NCI-H128 (cell line): ENCODE measurements around the gene AGBL3.

Experiments used
- DNase-seq: peaks from one replicate; lab custom pipeline; 2025; ENCODE audit not compliant: unreplicated experiment; lab: John Stamatoyannopoulos, UW

The AGBL3 gene

DNA sequence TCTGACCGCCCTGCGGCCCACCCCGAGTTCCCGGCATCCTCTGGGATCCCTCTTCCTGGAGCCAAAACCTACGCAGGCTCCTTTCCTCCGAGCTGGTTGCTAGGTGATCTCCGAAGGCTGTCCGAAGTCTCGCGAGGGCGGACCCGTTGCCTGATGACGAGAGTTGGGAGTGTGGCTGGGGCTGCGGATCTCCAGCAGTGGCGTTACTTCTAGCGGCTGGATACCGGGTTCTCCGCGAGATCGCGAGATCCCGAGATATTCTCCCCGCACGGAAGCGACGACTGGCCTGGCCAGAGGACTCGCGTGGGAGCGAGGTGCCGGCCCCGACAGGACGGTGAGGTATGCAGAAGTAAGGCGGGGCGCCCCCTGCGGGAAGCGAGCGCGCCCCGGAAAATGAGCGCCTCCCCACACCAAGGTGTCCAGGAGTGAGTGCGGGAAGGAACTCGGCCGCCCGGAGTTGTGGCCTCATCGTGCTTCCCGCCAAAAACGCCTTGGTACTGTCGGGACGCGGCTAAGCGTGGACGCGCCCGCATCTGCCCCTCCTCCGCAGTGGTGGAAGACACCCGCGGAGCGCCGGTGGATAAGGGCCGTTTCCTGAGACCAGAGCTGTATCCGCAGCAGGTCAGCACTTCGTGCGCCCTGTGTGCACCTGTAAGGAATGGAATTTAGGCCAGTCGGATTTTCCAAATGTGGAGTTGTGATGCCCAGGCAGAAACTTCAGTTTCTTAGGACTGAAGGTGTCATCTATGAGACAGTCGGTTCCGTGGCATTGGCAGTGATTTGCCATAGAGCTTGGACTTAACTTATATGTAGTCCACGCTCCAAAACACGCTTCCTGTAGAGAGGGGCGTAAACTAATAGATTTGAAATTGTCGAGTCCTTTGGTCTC is at the start of gene AGBL3:
TSS of gene AGBL3 (plus strand) at position 146 of the 889 bp plus-strand sequence. CDS start 1,426 bp downstream, outside the sequence.
- peak; percentile 88 for DNase-seq

DNA sequence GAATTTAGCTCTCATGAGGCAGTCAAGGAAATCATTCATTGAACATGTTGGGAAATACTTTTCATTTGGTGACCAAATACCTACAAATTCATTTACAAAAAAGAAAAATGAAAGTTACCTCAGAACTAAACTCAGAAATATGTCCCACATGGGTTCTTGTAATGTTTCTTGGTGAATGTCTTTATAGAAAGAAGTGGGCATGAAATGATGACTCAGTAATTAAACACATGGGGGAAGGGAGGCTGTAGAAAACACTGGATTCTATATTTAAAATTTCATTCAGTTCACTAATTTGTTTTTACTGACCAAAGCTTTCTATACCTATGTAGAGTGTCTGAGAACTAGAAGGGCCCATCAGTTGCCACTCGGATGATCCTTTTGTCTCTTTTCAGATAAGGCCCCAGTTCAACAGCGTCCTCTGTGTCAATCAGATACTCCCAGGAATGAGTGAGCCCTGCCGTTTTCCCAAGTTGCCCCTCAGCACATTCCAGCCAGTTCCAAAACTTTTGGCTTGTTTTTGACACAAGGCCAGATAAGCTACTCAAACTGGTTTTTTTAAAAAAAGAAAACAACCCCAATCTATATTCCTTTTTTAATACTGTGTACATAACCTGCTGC is 49.3 kb upstream of the AGBL3 start:
- no peak for DNase-seq

DNA sequence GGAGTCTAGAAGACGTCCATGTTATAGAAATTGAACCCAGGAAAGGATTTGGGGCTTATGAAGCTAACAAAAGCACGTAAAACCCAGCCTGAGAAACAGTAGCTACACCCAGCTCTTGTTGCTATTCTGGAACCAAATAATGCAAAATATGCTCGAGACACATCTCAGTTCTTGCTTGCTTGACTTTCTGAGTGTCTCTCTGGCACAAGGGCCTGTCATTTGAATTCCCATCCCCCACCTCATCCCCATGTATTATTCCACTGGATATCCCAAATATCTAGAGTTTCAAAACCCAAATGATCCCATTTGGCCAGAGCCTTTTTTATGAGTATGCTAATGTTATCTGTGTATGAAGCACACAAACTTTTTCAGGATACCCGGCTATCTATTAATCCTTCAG is 48.2 kb upstream of the AGBL3 start:
- no peak for DNase-seq

DNA sequence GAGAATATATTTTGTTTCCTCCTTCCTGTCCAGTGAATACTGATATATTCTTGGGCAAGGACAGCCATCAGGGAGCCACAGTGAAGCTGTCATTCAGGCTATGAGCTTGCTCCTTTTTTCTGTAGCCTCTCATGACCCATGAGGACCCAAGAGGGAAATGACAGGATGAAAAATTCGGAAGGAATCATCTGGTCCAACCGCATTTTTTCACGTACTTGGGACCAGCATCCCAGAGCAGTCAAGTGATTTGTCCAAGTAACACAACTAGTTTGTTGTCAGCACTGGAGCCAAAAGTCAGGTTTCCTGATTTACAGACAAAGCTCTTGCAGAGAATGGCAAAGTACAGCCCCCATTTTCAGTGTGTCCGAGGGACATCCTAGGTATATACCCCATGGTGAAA is 47.2 kb upstream of the AGBL3 start:
- no peak for DNase-seq

DNA sequence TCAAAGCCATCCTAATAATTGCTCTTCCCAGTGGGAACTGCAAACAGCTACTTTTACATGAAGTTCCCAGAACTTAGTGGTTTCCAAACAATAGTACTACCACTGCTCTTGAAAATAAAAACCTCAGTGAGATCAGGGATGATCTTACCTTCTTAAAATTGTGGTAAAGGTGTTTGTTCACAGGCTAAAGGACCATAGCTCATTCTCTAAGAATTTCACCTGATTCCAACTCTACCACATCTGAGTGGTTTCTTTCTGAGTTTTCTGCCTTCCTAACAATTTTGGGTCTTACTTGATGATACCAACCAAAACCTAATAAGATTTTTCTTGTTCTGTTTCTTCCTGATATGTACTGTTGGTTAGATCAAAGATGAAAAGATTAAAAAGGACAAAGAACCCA is 45.6 kb upstream of the AGBL3 start:
- no peak for DNase-seq

DNA sequence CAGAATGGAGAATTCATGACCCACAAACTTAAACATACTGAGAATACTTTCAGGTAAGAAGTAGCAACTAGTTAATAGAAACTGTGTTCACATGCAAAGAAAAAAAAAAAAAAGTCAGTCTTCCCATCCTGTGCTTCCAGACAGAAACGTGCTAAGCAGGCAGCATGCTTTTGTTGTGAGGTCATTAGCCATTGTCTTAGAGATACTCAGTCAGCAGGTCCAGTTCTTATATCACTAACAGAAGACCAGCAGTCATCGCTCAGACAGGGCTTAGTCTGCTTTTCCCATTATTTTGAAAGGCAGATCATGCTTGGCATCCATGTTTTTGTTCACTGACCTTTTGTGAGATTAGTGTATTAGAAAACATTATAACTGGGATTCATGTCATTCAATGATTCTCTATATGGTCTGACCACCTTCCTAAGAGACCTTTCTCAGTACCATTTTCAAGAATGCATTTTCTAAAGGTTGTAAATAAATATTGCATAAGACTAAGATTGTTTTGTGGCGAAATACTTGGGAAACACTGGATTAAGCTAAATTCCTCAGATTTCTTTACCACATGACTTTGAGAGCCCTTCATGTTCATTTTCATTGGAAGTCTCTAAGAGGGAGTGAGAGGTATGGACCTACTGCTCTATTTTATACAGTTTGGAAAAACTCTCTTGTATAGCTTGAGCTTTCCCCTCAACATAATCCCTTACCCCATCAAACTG is 45.0 kb upstream of the AGBL3 start:
- no peak for DNase-seq

DNA sequence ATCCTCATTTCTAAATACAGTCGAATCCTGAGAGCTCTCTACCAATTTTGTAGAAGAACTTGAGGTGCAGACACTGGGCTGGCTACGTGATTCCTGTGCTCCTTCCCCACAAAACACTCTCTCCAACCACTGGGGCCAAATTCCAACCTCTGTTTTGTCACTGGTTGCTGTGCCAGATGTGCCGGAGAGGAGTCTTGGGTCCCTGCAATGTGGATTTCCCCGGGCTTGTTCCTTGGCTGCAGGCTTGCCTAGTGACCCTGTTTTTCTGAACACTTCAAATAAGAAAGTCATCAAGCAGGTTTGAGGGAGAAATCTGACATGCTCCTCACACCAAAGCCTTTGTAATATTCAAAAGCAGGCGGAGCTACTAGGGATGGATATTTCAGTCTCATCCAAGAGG is 44.4 kb upstream of the AGBL3 start:
- no peak for DNase-seq

DNA sequence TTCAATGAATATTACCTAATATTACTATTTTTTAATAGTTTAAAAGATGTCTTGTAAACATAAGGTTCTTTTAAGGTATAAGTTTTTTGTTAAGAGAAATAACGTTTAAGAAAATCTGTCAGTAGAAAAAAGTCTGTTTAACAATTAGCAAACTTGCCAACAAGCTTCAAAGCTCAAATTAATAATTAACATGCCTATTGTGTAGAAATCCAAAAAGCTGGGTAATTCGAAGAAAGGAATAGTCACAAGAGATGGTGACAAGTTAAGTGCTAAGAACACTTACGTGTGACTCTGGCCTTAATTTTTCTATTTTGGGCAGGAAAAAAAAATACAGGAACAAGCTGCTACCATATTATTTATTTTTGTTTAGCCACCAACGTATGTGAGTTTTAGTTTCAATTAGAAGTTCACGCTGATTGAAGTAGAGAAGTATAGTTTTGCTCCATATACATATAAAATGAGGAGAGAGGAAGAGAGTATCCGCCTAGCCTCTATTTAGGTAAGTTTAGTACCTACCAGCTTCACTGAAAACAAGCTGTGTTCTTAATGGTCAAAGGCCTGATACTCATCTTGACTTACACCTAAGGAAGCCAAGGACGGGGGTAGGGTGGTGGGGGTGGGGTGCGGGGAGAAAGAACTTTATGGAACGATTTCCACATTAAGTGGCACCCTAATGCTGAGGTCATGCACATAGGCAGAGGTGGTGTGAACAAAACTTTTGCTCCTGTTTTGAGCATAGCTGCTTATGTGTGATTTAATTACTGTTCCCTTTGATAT is 43.4 kb upstream of the AGBL3 start:
- DNase-seq = no peak

DNA sequence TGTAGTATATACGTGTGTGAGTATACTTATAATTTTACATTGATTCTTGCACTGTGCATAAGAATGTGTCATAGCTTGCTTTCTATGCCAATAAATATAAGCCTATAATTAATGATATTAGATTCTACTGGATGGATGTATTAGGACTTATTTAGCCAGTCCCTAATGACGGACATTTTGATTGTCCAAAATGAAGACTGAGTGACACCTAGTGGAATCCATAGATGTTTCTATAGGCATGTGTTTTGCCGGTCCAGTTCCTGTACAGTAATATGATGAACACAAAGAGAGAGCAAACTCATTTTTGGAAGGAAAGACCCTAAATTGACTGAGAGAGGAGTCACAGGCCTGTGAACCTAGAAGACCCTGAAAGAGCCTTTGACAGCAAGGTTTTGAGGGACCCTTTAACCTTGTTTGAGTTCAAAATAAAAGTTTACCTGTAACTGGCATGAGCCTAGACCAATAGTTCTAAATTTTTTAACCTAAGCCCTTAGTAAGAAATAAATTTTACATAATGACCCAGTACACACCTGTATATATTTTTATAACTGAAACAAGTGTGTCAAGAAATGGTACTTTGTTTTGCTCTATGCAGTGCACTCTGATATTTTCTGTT is 42.4 kb upstream of the AGBL3 start:
- DNase-seq = no peak

DNA sequence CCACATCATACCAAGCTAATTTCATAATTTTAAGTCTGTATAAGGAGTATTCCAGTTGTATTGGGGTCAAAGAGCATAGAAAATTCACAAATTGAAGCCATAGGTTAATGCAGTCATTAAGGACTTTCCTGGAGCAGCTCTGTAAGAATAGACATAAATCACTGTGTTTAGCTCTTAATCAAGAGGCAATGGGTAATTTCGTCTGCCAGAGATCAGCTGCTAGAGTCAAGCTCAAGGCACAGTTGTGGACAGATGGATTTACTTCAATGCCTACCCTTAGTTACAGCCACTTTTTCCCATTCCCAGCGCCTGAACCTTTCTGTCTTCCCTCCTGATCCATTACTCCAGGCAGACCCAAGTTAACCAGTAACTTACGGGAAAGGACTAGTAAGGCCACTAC is 40.6 kb upstream of the AGBL3 start:
- DNase-seq = no peak

DNA sequence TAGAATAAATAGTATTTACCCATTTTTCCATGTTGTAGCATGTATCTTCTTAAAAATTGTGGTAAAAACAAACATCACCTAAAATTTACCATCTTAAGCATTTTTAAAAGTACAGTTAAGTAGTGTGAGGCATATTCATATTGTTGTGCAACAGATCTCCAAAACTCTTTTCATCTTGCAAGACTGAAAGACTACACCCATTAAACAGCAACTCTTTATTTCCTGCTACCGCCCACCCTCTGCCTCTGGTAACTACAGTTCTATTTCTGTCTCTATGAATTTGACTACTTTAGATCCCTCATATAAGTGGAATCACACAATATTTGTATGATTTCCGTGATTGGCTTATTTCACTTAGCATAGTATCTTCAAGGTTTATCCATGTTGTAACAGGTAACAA is 40.0 kb upstream of the AGBL3 start:
- DNase-seq = no peak

DNA sequence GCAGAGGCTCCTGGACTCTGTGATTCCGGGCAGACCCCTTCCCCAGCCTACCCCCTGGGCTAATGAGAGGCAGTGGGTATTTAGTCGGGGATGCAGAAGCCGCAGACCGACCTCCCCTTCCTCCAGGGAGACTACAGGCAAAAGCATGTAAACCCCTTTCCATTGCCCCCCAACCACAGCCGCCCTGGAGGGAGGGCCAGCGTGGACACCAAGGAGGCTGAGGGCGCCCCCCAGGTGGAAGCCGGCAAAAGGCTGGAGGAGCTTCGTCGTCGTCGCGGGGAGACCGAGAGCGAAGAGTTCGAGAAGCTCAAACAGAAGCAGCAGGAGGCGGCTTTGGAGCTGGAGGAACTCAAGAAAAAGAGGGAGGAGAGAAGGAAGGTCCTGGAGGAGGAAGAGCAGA is 39.0 kb upstream of the AGBL3 start:
- DNase-seq = no peak

DNA sequence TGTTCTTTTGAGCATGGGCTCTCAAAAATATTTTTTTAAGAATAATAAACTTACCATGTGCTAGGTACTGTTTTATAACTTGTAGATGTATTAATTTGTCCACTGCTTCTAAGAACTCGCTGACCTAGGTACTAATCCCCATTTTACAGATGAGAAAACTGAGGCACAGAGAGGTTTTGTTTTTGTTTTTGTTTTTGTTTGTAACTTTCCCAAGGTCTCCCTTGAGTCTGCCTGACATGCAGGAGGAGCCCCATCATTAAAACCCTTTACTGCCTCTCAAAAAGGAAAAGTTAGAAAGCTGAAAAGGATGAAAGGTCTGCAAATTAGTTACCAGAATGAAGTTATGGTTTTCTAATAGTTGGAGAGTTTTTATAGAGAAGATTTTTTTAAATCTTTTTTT is 38.5 kb upstream of the AGBL3 start:
- no peak for DNase-seq

DNA sequence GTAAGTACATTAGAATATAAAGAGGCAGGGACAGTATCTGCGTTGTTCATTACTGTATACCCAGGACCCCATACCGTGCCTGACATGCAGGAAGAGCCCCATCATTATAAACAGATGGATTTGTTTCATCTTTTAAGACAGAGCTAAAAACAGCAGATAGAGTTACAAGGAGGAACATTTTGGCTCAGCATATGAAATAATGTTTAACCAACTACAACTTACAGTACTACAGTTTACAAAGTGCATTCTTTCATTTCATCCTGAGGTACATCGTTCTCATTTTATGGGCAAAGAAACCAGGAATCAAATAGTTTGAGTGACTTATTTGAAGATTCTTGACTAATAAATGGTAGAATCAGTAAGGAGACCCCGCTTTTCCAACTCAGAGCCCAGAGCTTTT is 38.1 kb upstream of the AGBL3 start:
- no peak for DNase-seq

DNA sequence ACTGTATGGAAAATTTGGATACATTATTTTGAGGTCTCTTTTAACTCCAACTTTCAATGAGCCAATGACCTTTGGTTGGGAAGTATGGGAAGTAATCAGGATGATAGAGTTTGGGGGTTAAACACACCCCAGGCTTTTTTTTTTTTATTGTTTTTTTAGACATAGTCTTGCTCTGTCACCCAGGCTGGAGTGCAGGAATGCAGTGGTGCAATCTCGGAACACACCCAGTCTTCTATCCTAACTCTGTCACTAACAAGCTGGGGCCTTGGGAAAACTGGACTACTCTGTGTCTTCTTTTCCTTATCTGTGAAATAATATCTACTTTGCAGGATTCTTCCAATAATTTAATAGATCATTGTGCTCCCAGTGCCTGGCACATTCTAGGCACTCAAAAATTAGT is 37.6 kb upstream of the AGBL3 start:
- DNase-seq = no peak

DNA sequence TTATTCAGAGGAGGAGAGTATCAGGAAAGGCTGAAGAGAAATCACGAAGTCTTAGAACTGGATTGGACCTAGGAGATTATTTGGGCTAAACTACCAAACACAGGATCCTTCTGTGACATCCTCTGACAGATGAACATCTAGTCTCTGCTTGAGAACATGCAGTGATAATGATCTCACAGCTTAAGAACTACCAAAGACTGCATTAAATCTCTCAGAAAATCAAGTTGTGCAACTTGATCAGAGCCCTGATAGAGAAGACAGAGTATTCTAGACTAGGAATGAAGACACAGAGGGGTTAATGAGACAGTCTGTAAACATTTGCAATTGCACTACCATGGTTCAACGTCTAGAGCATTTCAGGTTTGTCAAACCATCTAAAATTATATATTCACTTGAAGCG is 37.1 kb upstream of the AGBL3 start:
- DNase-seq = no peak

DNA sequence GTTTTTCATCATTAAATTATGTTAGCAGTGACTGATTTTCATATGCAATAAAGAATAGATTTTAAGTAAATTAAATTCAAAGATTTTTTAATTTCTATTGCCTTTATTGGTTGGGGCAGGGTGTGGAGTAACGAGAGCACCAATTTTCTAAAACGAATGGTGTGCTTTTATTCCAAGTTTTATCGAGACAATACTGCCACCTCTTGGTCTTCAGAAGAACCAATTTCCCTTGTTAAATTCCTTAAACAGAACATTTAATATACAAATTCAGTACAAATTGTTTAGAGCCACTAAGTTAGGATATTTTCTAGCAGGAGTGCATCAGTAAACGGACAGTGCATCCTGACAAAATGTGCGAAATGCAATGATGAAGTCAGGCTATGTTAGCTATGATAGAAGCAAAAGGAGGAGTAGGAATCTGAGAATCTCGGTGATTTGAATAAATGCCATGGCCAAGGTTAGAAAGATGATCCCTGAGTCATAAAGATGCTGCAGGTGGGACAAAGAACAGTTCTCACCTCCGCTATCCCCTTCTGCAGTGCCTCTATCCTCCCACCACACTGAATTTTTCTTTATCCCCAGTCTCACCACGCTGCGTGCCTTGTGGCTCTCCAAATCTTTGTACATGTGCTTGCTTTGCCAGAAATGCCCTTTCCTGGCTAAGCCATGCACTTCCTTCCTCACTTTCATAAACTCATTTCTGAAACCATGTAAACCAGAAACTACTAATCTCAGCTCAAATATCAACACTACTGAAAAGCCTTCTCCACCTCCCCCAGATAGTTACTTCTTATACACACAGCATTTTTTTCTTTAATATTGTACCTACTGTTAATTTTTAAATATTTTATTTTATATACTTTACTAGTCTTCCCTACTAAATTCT is 31.9 kb upstream of the AGBL3 start:
- no peak for DNase-seq

DNA sequence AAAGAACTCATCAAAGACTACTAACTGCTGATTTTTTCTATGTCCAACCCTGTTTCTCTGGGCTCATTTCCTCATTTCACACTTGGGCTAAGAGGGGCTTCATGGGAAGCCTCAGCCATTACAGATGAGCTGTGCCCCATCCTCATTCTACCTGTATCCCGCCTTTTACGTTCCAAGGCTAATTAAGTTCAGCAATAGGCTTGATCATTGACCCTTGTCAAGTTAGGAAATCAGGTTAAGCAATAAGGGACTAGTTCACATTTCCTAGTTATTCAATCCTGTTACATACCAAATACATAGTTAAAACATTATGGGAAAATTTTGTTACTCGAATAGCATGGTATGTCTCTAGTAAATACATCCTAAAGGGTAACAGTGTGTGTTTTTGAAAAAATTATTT is 29.3 kb upstream of the AGBL3 start:
- no peak for DNase-seq

DNA sequence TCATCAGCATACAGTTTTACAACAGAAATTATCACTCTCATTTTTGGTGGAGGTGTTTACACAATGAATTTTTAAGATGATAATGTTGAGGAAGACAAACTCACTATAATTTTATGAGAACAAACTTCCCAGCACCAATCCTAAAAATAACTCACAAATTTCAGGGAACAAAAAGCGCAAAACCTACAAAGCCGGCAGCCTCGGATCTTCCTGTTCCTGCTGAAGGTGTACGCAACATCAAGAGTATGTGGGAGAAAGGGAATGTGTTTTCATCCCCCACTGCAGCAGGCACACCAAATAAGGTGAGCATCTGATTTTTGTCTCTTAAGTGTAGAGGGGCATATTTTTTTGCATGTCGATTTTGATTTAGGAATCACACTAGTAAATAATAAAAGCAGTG is 26.5 kb upstream of the AGBL3 start:
- no peak for DNase-seq

DNA sequence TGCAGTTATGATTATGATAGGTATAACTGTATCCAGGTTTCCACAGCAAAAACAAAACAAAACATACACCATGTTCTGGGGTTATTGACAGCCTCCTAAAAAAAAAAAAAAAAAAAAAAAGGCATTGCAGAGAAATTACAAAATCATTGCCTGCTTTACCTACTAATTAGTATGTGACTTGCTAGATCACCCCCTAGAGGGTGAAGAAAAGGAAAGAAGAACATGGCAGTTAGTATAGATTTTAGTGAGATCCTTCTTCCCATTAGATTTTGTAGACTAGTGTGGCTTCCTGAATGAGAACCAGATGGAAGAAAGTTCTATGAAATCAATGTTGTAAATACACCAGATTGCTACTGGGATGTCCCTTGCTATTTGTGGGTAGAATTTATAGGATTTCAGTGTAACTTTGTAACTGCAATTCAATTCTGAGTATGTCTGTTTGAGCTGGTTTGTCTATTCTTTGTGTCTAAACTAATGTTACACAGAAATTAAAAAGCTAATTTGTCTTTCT is 24.0 kb upstream of the AGBL3 start:
- DNase-seq = no peak
